ENCODE measurements around the gene CNTNAP5. TPM values are rescaled to one million over a fixed set of nuclear protein-coding genes. Genes with fewer than 3 reads are reported as not detected.

CNTNAP5 gene
- total and polyA plus RNA-seq, 2 of the 13 experiments (the other 11 are each of a cell fraction or from before 2014, with no cell fraction given), result not detected

- ChIA-PET POLR2A (no interaction called here), CTCF (ENCODE audit: low intra/inter-chr PET ratio, low total read pairs) (no interaction called here)
- DNase-seq (ENCODE audit: low spot score), result no peak
- no peak overlapping the region for H3K4me2 ChIP-seq (ENCODE audit: low read depth, low read length)
- no peaks in the 10 kb centered on the region for H3K9me3 ChIP-seq (ENCODE audit: low read length)
- H3K27me3 ChIP-seq (ENCODE audit: control insufficient read depth in 1 of 2, insufficient read depth in 2 of 2, low read length in 2 of 2), result no peaks in the 10 kb centered on the region
- in situ Hi-C loops (cut with HindIII; ENCODE audit: extremely low pct_ligation_motif_present, low pct_unique_long_range_greater_than_20kb) (no loop called here), intact Hi-C loops (cut with micrococcal nuclease; ENCODE audit: unreplicated experiment) (no loop called here)
- no peak overlapping the region for H2AFZ ChIP-seq (ENCODE audit: low read length)
- no peak overlapping the region for H3K9ac ChIP-seq (ENCODE audit: insufficient read depth, low read depth, low read length)
- H4K20me1 ChIP-seq (ENCODE audit: insufficient read depth, low read length), result no peaks in the 10 kb centered on the region
- H3K36me3 ChIP-seq (replicated peaks in 1 of 2; ENCODE audit: control insufficient read depth in 1 of 2, insufficient read depth in 2 of 2, low read length in 2 of 2), result no peaks in the 10 kb centered on the region
- TF ChIP-seq ZNF232 (CRISPR knock-in tag; IDR thresholded peaks at IDR 0.05; ENCODE audit: borderline replicate concordance) (no peak), HNRNPK (IDR thresholded peaks at IDR 0.05; ENCODE audit: low read depth, low read length, poor library complexity, severe bottlenecking) (peak; percentile 97)
- no peaks in the 10 kb centered on the region for H3K79me2 ChIP-seq (ENCODE audit: insufficient read depth, low read length)
- FAIRE-seq, result no peak
- BruUV-seq (replicated peaks), result no TSS peak
- H3K4me1 ChIP-seq (ENCODE audit: insufficient read depth, low read length), result no peaks in the 10 kb centered on the region
- no peak overlapping the region for H3K4me3 ChIP-seq (replicated peaks in 1 of 3; ENCODE audit: insufficient read depth in 1 of 3, low read depth in 2 of 3, low read length in 3 of 3)
- ATAC-seq, result no peak
- H3K27ac ChIP-seq (ENCODE audit: extremely low read length, insufficient read depth, low read length), result no peak overlapping the region
Measured at GRCh38 chr2:124725187-124725586, 700.1 kb downstream of the CNTNAP5 start.

GRCh38 chr2:124740636-124741035 lies 715.5 kb downstream of the CNTNAP5 start:
- 0% methylated on average over 2 of the region's 2 CpGs for WGBS (ENCODE audit: low lambda C conversion rate)
- Histone ChIP-seq H3K4me1 (ENCODE audit: insufficient read depth, low read length) (no peaks in the 10 kb centered on the region), H3K27me3 (ENCODE audit: control insufficient read depth in 1 of 2, insufficient read depth in 2 of 2, low read length in 2 of 2) (no peaks in the 10 kb centered on the region), H3K9me3 (ENCODE audit: low read length) (no peaks in the 10 kb centered on the region), H3K36me3 (replicated peaks in 1 of 2; ENCODE audit: control insufficient read depth in 1 of 2, insufficient read depth in 2 of 2, low read length in 2 of 2) (no peaks in the 10 kb centered on the region), H3K4me2 (ENCODE audit: low read depth, low read length) (no peak overlapping the region), H3K79me2 (ENCODE audit: insufficient read depth, low read length) (no peaks in the 10 kb centered on the region), H2AFZ (ENCODE audit: low read length) (no peak overlapping the region), H4K20me1 (ENCODE audit: insufficient read depth, low read length) (no peaks in the 10 kb centered on the region), H3K4me3 (replicated peaks in 1 of 3; ENCODE audit: insufficient read depth in 1 of 3, low read depth in 2 of 3, low read length in 3 of 3) (no peak overlapping the region), H3K27ac (ENCODE audit: extremely low read length, insufficient read depth, low read length) (no peak overlapping the region), H3K9ac (ENCODE audit: insufficient read depth, low read depth, low read length) (no peak overlapping the region)
- CTCF ChIA-PET (ENCODE audit: low intra/inter-chr PET ratio, low total read pairs), result no interaction called here
- FAIRE-seq (no peak), ATAC-seq (no peak), DNase-seq (ENCODE audit: low spot score) (no peak)
- POLR2A ChIA-PET, result no interaction called here
- BruUV-seq (replicated peaks), result no TSS peak
- intact Hi-C loops (cut with micrococcal nuclease; ENCODE audit: unreplicated experiment) (no loop called here), in situ Hi-C loops (cut with HindIII; ENCODE audit: extremely low pct_ligation_motif_present, low pct_unique_long_range_greater_than_20kb) (no loop called here)
- TF ChIP-seq TP53 (CRISPR knock-in tag; conservative IDR thresholded peaks at IDR 0.05) (no peak), MAZ (IDR thresholded peaks at IDR 0.05; ENCODE audit: borderline replicate concordance, low read depth, low read length) (no peak), MAZ (CRISPR knock-in tag; IDR thresholded peaks at IDR 0.05; ENCODE audit: low read depth) (no peak), TAF1 (CRISPR knock-in tag; IDR thresholded peaks at IDR 0.05) (no peak), REL (CRISPR knock-in tag; conservative IDR thresholded peaks at IDR 0.05) (no peak), NCOR1 (IDR thresholded peaks at IDR 0.05; ENCODE audit: borderline replicate concordance, low read length) (no peak), ZNF34 (CRISPR knock-in tag; IDR thresholded peaks at IDR 0.05; ENCODE audit: borderline replicate concordance) (no peak), CHCHD3 (CRISPR knock-in tag; IDR thresholded peaks at IDR 0.05) (no peak), AGO2 (optimal IDR thresholded peaks at IDR 0.05; ENCODE audit: low read depth, low read length) (no peak), SP4 (CRISPR knock-in tag; IDR thresholded peaks at IDR 0.05) (no peak), PLRG1 (conservative IDR thresholded peaks at IDR 0.05) (no peak)
